GM18507 (cell line): ENCODE measurements around the gene NOTCH2.

Experiments used
- DNase-seq: peaks from one replicate; pipeline ENCODE4 v3.0.0; 2011; ENCODE audit warnings: low read depth; ENCODE audit not compliant: insufficient read length; ENCODE audit errors: extremely low spot score
- FAIRE-seq: peaks from 2 replicates; lab custom pipeline; 2011; peaks lifted over from hg19 to GRCh38; lab: Jason Lieb, UNC

NOTCH2 gene

GRCh38 chr1:119893238-119893791 is 176.1 kb downstream of the NOTCH2 start:
- FAIRE-seq = no peak

DNA sequence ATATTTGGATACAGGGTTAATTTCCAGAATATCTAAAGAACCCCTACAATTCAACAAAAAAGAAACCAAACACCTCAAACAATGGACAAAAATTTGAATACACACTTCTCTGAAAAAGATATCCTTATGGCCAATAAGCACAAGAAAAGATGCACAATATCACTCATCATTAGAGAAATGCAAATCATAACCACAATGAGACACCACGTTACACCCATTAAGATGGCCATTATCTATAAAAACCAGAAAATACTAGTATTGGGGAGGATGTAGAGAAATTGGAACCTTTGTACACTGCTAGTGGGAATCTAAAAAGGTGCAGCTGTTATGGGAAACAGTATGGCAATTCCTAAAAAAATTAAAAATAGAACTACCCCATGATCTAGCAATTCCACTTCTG is 178.1 kb downstream of the NOTCH2 start:
- no peak for FAIRE-seq
- no peak for DNase-seq

More at GRCh38 chr1:119893238-119893791, 176.1 kb downstream of the NOTCH2 start:
- DNase-seq = no peak

DNA sequence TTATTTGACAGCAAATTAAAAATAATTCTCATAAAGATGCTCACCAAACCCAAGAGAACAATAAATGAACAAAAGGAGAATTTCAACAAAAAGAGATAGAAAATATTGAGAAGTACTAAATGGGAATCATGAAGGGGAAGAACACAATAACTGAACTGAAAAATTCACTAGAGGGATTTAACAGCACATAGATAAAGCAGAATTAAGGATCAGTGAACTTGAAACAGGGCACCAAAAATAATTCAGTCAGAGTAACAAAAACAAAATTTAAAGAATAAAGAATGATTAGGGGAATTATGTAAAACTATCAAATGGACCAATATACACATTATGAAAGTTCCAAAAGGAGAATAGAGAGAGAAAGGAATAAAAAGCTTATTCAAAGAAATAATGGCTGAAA is 181.0 kb downstream of the NOTCH2 start:
- DNase-seq = no peak
- FAIRE-seq = no peak

DNA sequence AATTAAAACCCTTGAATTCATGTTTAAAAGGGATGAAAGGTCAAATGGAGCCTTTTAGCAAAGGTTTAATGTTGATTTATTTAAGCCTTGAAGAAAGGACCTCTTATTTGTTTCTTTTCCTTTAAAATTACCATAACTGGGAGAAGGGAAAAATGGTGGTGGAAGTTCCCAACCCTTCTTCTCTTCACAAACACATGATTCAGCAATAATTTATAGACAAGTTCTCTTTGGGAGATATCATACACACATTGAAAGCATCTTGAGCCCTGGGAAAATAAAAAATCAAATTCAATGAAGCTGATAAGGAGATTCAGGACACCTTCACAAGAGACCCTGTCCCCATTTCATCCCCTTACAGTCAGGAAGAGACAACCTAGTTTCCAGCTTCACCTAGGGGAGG is 182.0 kb downstream of the NOTCH2 start:
- FAIRE-seq = no peak
- DNase-seq = no peak

DNA sequence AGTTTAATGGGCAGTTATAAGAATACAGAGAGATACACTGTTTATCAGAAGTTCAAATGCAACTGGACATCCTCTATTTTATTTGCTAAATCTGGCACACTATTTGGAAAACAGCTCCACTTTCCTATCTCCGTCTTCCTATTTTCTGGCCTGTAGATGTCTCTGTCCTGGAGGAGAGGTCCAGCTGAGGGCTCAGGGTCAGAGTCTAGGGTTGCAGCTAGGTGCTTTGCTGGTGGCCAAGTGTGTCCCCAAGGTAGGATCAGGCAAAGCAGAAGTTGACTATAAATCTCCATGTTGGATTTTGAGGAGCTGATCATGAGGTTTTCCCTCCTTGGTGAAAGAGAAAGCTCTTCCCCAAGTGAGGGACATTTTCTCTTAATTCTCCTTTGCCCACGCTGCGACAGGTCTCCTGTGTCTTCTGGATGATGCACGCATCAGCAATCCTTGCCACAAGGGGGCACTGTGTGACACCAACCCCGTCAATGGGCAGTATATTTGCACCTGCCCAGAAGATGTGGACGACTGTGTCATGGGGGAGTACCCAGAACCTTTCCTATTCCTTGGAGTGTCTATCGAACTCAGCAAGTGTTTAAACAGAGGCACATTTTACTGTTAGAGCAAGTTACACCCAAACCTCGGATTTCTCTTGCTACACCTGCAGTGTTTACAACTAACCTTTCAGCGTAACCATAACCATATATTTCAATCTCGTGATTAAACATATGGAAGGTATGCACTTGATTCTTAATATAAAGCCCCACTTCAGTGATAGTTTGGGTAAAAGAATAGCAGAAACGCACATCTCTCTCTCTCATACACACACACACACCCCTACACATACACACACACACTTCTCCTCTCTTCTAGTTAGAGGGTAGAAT is 183.3 kb downstream of the NOTCH2 start:
- DNase-seq = no peak
- FAIRE-seq = peak; percentile 59

DNA sequence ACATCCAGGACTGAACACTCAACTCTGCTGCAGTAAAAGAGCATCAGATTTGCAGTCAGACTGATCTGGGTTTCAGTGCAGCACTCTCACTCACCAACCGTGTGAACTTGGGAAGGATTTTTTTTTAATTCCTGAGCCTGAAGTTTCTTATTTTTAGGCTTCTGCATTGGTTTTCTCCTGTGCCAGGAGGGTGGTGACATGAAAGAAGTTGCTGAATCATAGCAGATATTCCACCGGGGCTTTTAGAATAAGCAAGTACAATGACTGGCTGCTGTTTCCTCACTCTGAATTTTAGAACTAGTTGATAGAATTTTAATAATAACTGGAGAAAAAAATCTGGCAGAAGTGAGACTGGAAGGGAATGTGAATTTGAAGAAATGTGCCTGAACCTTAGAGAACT is 184.8 kb downstream of the NOTCH2 start:
- FAIRE-seq = no peak
- no peak for DNase-seq

GRCh38 chr1:119883826-119884225 is 185.6 kb downstream of the NOTCH2 start:
- FAIRE-seq (no peak), DNase-seq (no peak)

DNA sequence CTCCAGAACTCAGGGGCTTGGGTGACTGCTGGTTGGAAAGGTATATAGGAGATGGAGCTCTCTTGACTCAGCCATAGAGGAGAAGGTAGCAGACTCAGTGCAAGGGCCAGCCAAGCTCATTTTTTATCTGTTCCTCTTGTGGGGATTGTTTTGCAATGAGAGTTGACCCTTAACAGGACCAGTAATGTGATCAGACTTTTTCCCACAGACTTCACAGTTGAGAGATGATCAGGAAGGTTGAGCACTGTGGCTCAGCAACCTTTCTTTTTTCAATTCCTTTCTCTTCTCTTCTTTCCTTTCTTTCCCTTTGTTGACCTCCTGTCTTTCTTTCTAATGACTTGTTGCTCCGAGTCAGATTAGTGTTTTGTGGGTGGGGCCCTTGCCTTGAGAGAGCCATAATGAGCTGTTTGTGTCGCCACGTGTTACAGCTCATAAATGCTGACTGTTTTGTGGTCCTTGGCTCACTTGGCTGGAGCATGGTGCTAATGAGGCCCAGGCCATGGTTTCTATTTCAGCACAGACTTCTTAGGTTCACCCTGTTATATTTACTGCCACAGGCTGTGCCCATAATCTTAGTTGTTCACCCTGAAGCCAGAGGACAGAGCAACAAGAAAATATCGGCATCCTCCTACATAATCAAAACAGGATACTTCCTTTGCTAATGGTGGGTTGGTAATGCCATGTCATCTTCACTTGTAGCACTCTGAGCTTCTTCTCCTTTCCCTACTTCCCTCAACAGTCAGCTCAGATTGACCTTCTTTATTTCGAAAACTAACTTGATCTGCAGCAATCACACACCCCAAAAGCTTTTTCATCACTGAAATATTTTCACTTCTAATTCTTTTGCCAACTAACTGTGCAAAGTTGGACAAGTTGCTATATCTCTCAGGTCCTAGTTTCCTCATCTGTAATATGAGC is 187.1 kb downstream of the NOTCH2 start:
- no peak for FAIRE-seq
- DNase-seq = no peak

DNA sequence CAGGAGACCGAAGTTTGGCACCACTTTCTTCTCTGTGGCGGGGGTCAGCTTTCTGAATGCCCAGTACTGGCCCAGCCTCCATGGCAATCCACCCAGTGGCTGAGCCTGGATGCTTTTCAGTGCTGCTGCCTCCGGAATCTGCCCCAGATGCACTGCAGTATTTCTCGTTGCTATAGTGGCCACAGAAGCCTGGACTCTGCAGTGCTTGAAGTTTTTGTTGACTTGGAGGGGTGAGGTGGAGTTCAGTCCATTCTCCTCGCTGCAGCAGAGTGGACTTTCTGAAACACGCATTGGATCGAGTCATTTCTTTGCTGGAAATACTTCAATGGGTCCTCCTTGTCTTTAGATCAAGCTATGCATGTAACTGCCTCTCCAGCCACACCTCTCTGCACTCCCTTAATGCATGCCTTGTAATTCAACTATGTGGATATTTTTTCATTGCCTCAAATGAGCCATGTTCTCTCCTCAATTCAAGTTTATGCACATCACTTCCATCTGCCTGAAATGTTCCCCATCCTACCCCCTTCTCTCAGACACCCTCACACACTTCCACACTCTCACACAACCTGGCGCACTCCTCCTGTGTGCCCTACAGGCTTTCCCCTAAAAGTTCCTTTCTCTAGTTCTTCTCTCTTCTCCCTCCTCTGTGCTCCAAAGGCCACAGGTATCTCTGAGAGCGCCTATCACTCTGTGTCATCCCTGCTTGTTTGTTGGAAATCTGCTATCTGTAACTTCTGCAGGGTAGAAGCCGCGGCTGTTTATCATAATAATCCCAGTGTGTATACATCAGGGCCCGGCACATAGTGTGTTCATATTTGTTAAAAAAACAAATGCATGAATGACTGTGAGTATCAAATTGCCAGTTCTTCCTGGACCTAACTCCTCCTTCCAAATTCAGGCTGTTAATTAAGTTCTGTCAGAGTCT is 189.7 kb downstream of the NOTCH2 start:
- DNase-seq (no peak), FAIRE-seq (no peak)

- FAIRE-seq = no peak
- DNase-seq = no peak
Measured at GRCh38 chr1:119878171-119878570, 191.3 kb downstream of the NOTCH2 start.

DNA sequence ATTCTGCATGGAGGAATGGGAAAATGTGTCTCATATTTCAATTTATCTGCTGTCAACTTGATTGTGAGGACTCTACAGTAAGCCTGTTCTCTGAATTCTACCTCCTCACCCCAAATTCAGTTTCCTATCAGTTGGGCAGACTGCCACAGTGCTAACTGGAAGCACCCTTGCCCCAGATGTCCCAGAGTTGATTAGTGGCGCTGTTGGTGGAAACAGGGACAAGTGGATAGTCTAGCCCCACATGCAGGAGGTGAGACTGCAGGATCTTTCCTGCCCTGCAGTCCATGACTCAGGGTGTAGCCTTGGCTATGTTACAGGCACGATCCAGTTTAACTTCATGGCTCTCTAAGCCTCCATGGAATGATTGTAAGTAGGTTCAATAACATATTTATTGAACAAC is 195.3 kb downstream of the NOTCH2 start:
- FAIRE-seq = no peak

GRCh38 chr1:119873135-119874015 is 196.1 kb downstream of the NOTCH2 start:
- DNase-seq (no peak), FAIRE-seq (no peak)

More for the DNA sequence above, 195.3 kb downstream of the NOTCH2 start:
- no peak for DNase-seq

- FAIRE-seq (no peak), DNase-seq (no peak)
Measured at GRCh38 chr1:119871881-119872280, 197.6 kb downstream of the NOTCH2 start.

- DNase-seq = peak; percentile 20
- FAIRE-seq = peak; percentile 42
Measured at GRCh38 chr1:119870917-119871596, 198.4 kb downstream of the NOTCH2 start.

- DNase-seq (no peak), FAIRE-seq (no peak)
Measured at GRCh38 chr1:119869995-119870394, 199.5 kb downstream of the NOTCH2 start.

GRCh38 chr1:119868176-119868575 is 201.3 kb downstream of the NOTCH2 start:
- no peak for DNase-seq
- no peak for FAIRE-seq

GRCh38 chr1:119866451-119866850 is 203.0 kb downstream of the NOTCH2 start:
- DNase-seq (no peak), FAIRE-seq (no peak)

GRCh38 chr1:119865627-119866026 is 203.8 kb downstream of the NOTCH2 start:
- no peak for DNase-seq
- FAIRE-seq = no peak
